Measurements from ENCODE around the gene FAU. TPM values are rescaled to one million over a fixed set of nuclear protein-coding genes. Genes with fewer than 3 reads are reported as not detected.

FAU gene
- total RNA-seq, 1 experiment from 2014 or later: 410 TPM

DNA sequence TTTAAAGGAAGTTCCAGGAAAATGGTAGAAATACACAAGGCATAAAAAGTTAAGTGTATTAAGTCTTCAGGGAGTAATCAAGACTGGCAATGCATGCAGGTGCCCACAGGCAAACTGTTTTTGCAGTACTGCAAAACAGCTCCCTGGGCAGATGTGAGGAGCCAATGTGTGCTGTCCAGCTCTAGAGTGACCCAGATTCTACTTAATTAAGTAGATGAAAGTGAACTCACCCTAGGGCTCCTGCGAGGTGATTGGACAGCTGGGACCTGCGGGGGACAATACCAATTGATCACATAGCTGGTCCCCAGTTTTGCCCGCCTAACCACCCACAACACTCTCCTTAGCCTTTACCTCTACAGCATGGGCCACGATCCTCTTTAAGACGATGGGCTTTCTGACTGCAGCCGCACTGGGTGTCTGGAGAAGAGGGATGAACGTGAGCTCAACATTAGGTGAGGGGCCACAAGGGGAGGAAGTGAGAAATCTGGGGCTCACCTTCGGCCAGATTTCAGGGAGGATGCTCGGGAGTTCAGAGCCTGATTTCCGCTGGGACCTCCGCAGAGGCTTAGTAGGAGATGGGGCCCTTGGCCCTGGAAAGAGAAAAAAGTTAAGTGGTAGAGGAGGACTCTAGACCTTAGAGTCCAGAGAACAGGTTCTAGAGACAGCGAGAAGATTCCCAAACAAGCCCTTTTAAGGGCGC is 38.6 kb downstream of the FAU start:
- DNase-seq (ENCODE audit: low read depth): no peak

DNA sequence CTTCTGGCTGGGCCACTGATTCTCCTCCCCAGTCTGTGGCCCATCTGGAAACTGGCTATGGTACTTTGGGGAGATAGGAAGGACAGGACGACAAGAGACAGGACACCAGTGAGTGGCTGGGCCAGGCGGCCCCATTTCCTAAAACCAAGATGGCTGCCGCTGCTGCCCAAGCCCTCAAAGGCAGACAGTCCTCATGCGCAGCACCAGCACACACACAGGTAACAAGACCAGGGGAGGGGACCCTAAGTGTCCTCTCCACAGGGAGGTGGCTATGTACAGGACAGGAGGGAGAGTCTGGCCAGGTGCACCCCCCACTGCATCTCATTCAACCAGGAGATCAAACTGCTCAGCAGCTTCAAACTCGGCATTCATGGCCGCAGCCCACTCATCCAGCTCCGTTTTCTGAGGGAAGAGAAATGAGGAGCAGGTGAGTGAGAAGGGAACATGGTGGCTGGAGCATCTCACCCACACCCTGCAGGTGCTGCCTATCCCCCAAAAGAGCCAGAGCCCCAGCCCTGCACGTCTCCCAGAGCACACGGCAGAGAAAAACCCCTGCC is 43.1 kb downstream of the FAU start:
- DNase-seq (ENCODE audit: low read depth): no peak

DNA sequence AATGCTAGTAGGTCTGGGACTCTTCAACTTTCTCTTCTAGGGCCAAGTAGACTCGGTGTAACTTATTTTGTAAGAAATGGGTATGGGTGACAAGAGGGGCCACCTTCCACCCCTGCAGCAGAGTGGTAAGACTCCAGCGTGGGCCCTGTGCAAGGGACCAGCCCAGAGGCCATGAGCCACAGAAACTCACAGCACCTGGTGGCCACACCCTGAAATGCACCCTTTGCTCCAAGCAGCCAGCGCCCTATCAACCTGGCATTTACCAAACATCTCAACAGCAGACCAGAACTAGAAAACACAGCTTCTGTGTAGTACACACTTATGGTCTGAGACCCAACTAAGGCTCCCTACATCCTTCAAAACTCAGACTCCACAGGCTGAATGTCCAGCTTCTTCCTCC is 43.8 kb downstream of the FAU start:
- peak; percentile 49 for DNase-seq (ENCODE audit: low read depth)

DNA sequence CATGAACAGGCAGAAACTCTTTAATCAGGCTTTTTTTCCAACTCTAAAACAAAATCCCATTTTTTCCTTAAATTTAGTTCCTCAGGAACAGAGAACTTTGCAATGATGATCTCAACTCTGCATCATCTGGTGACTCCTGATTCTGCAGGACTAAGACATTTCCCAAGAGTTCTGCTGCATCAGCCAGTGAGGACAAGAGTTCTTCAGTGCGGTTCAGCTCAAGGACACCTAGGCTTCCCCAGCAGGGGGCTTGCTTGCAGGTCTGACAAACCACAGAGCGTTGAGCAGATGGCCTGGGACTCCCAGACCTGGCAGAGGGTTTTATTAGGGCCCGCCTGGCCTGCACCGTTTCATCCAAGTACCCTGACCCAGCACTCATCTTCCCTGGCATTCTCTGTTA is 44.5 kb downstream of the FAU start:
- DNase-seq (ENCODE audit: low read depth): no peak

- no peak for DNase-seq (ENCODE audit: low read depth)
Observed at GRCh38 chr11:65072631-65072966, 49.3 kb downstream of the FAU start.

- no peak for DNase-seq (ENCODE audit: low read depth)
Observed at GRCh38 chr11:65071907-65072630, 49.9 kb downstream of the FAU start.

Small RNA genes lying within 50 kb of the gene (small RNA-seq; reads per million reads assigned to genes)
- gene HIGD1AP10: not detected
- gene PDCL2P2: not detected
- 2.6 reads per million, percentile 85 among the genes with 10 or more reads in this experiment for gene RNU2-23P

Other genes starting within 250 kb of the FAU start
- 62.0 and 80.4 TPM in 2 replicates for gene EHD1, start 243.5 kb downstream of the FAU start, total RNA-seq (2014; rRNA removed; shearing (Covaris generic))
- 17.5 and 19.6 TPM in 2 replicates for gene ATG2A, start 204.9 kb downstream of the FAU start, total RNA-seq (2014; rRNA removed; shearing (Covaris generic))
- gene PPP2R5B, start 197.4 kb downstream of the FAU start, total RNA-seq (2014; rRNA removed; shearing (Covaris generic)): 7.7 and 8.3 TPM in 2 replicates
- gene GPHA2, start 186.2 kb downstream of the FAU start, total RNA-seq (2014; rRNA removed; shearing (Covaris generic)): 0.53 TPM in 1 of 2 replicates, not detected in the other
- gene MAJIN, start 150.0 kb downstream of the FAU start, total RNA-seq (2014; rRNA removed; shearing (Covaris generic)): not detected in 2 replicates
- gene BATF2, start 125.2 kb downstream of the FAU start, total RNA-seq (2014; rRNA removed; shearing (Covaris generic)): 1.6 and 3.1 TPM in 2 replicates
- 237 and 263 TPM in 2 replicates for gene ARL2, start 108.0 kb downstream of the FAU start, total RNA-seq (2014; rRNA removed; shearing (Covaris generic))
- 20.1 and 23.1 TPM in 2 replicates for gene SNX15, start 94.7 kb downstream of the FAU start, total RNA-seq (2014; rRNA removed; shearing (Covaris generic))
- gene SAC3D1, start 80.9 kb downstream of the FAU start, total RNA-seq (2014; rRNA removed; shearing (Covaris generic)): 21.3 and 25.1 TPM in 2 replicates
- 0.23 TPM in 1 of 2 replicates, not detected in the other for gene NAALADL1, start 63.6 kb downstream of the FAU start, total RNA-seq (2014; rRNA removed; shearing (Covaris generic))
- 63.3 and 78.4 TPM in 2 replicates for gene CDCA5, start 38.1 kb downstream of the FAU start, total RNA-seq (2014; rRNA removed; shearing (Covaris generic))
- 39.7 and 56.6 TPM in 2 replicates for gene ZFPL1, start 37.9 kb downstream of the FAU start, total RNA-seq (2014; rRNA removed; shearing (Covaris generic))
- 139 and 163 TPM in 2 replicates for gene VPS51, start 25.9 kb downstream of the FAU start, total RNA-seq (2014; rRNA removed; shearing (Covaris generic))
- 4.8 and 5.5 TPM in 2 replicates for gene TM7SF2, start 10.3 kb downstream of the FAU start, total RNA-seq (2014; rRNA removed; shearing (Covaris generic))
- 42.9 and 43.6 TPM in 2 replicates for gene ZNHIT2, start 4.4 kb downstream of the FAU start, total RNA-seq (2014; rRNA removed; shearing (Covaris generic))
- gene MRPL49, start 187 bp upstream of the FAU start, total RNA-seq (2014; rRNA removed; shearing (Covaris generic)): 100 and 124 TPM in 2 replicates
- 10.1 and 11.2 TPM in 2 replicates for gene SYVN1, start 12.4 kb upstream of the FAU start, total RNA-seq (2014; rRNA removed; shearing (Covaris generic))
- gene SPDYC, start 48.1 kb upstream of the FAU start, total RNA-seq (2014; rRNA removed; shearing (Covaris generic)): not detected in 2 replicates
- gene CAPN1, start 59.8 kb upstream of the FAU start, total RNA-seq (2014; rRNA removed; shearing (Covaris generic)): 90.6 and 105 TPM in 2 replicates
- 21.4 and 24.2 TPM in 2 replicates for gene POLA2, start 139.8 kb upstream of the FAU start, total RNA-seq (2014; rRNA removed; shearing (Covaris generic))
- 35.3 and 42.7 TPM in 2 replicates for gene CDC42EP2, start 192.7 kb upstream of the FAU start, total RNA-seq (2014; rRNA removed; shearing (Covaris generic))
- 43.7 and 50.8 TPM in 2 replicates for gene DPF2, start 211.7 kb upstream of the FAU start, total RNA-seq (2014; rRNA removed; shearing (Covaris generic))
- gene TIGD3, start 232.6 kb upstream of the FAU start, total RNA-seq (2014; rRNA removed; shearing (Covaris generic)): 0.40 and 0.51 TPM in 2 replicates